Activated CD4-positive, alpha-beta T cell treated with anti-CD3 and anti-CD28 coated beads, Interleukin-2, amount 10 ng/mL, durations not matched to agents 24 days and 14 days (primary cell): ENCODE measurements around the gene AP1M1. TPM values are rescaled to one million over a fixed set of nuclear protein-coding genes. Genes with fewer than 3 reads are reported as not detected.

Source experiments
- DNase-seq: peaks from one replicate; pipeline ENCODE4 v3.0.0; 2022
- H3K27ac Mint-ChIP-seq: one replicate; pipeline ENCODE4 v1.8.0; 2022; ENCODE audit warnings: mild to moderate bottlenecking, mixed read lengths
- H3K27me3 Mint-ChIP-seq: one replicate; pipeline ENCODE4 v1.8.0; 2022; ENCODE audit warnings: mixed read lengths
- H3K36me3 Mint-ChIP-seq: one replicate; pipeline ENCODE4 v1.8.0; 2022; ENCODE audit warnings: low read depth, mild to moderate bottlenecking, mixed read lengths
- H3K4me1 Mint-ChIP-seq: one replicate; pipeline ENCODE4 v1.8.0; 2021; ENCODE audit warnings: mixed read lengths
- H3K4me3 Mint-ChIP-seq: one replicate; pipeline ENCODE4 v1.8.0; 2022; ENCODE audit warnings: mild to moderate bottlenecking, moderate library complexity, mixed read lengths
- H3K9me3 Mint-ChIP-seq: one replicate; pipeline ENCODE4 v1.8.0; 2021; ENCODE audit warnings: mixed read lengths
- intact Hi-C: fragments of 100-400 bp; cut with micrococcal nuclease; formaldehyde crosslinking; loops from one replicate; pipeline ENCODE4 v1.15.1; 2023
- total RNA-seq: library from RNA; stranded (reverse); gene quantifications from 2 replicates; pipeline ENCODE4 v1.2.3, GENCODE V29; 2022

AP1M1 gene
- total RNA-seq, 1 donor from 2014 or later = 111 TPM

DNA sequence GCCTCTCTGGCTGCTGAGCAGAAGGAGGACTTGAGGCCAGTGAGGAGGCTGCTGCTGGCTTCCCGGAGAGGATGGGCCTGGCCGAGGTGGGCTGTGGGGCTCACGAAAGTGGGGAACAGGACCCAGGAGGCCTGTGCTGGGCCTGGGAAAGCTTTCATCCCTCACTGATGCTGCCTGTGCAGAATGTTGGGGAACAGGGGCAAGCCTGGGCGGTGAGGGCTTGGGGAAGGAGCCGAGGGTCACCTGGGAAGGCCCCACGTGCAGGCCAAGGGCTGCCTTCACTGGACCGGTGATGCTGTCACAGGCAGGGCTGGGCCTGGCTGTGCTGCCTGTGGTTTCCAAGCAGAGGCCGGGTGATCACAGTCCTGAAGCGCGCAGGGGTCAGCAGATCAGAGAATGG lies 9.4 kb downstream of the AP1M1 start:
- H3K27ac Mint-ChIP-seq = no peak overlapping the region
- DNase-seq = no peak
- H3K4me1 Mint-ChIP-seq = peaks cover 32% of the 10 kb centered on the region
- peaks cover 65% of the 10 kb centered on the region for H3K36me3 Mint-ChIP-seq
- H3K4me3 Mint-ChIP-seq = no peak overlapping the region
- no peaks in the 10 kb centered on the region for H3K27me3 Mint-ChIP-seq
- intact Hi-C loops = no loop called here
- no peaks in the 10 kb centered on the region for H3K9me3 Mint-ChIP-seq

DNA sequence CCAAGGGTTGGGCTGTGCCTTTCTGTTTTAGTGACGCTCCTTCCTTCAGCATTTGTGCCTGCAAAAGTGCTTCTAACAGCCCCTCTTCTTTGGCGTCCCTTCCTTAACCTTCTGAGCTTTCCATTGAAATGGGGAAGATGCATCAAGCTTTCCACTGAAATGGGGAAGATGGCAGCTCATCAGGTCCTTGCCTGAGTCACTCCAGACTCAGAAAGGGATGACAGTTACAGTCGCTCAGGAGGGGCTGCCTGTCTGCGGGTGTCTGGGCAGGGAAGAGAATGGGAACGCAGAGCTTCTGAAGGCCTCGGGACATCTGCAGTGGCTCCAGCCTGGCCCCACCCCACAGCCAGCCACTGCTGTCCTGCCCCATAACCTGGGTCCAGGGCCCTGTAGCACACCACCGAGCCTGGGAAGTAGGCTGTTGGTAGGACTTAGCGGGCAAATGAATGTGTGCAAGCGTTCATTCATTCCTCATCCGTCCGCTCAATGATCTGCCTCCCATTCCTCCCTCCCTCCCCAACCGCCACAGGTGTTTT lies 9.8 kb downstream of the AP1M1 start:
- Mint-ChIP-seq H3K27me3 (no peaks in the 10 kb centered on the region), H3K9me3 (no peaks in the 10 kb centered on the region), H3K4me3 (no peak overlapping the region), H3K27ac (peak overlapping the region; percentile 75), H3K36me3 (peaks cover 66% of the 10 kb centered on the region), H3K4me1 (peaks cover 33% of the 10 kb centered on the region)
- DNase-seq = no peak
- intact Hi-C loops = no loop called here

DNA sequence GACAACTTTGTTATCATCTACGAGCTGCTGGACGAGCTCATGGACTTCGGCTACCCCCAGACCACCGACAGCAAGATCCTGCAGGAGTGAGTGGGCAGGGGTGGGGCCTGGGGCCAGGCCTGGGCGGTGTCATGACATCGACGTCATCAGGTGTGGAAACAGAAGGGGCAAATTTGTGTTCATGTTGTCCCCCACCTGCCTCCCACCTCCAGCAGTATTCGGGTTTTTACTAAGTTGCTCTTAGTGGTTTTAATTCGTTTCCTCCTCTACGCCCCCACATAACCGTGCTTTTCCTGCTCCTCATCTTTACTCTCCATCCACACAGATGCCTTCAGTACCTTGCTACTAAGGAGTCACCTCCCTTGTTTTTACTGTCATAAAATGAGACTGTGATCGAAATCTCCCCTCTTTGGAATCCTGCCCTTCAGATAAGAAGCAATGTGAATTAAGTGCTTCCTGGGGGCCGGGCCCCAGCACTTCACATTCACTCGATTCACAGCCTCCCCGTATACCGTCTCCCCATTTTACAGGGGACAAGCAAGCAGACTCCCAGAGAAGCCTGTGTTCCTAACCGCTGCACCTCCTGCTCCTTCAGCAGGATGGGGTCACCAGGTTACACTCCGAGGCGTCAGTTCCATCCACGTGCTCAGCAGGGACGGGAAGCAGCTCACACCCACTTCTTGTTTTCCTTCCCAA lies 10.5 kb downstream of the AP1M1 start:
- intact Hi-C loops = no loop called here
- no peaks in the 10 kb centered on the region for H3K27me3 Mint-ChIP-seq
- DNase-seq = no peak
- H3K4me1 Mint-ChIP-seq = peaks cover 35% of the 10 kb centered on the region
- no peaks in the 10 kb centered on the region for H3K9me3 Mint-ChIP-seq
- H3K4me3 Mint-ChIP-seq = peak overlapping the region; percentile 15
- peaks cover 67% of the 10 kb centered on the region for H3K36me3 Mint-ChIP-seq
- peak overlapping the region; percentile 75 for H3K27ac Mint-ChIP-seq

DNA sequence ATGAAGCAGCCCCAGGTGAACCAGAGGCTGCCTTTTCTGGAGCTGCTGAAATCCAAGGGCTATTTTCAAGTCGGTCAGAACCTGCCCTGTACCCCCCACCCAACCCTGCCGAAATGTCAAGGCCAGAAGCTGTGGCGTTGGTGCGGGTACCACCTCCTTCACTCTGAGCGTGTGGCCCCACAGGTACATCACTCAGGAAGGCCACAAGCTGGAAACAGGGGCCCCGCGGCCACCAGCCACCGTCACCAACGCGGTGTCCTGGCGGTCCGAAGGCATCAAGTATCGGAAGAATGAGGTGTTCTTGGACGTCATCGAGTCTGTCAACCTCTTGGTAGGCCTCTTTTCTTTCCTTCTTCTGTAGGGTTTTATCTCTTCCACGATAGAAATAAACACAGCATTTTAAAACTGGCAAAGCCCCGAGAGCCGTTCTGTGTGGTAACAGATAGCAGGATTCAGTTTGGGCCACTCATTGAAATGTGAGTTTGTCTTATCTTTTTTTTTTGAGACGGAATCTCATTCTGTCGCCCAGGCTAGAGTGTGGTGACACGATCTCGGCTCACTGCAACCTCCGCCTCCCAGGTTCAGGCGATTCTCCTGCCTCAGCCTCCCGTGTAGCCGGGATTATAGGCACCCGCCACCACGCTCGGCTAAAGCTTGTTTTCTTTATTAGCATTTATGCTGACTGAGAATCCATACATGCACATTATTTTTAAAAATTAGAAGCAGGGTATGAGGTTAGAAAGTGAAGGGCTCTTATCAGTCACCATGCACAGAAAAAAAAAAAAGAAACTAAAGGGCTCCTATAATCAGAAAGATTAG lies 11.3 kb downstream of the AP1M1 start:
- peaks cover 31% of the 10 kb centered on the region for H3K4me1 Mint-ChIP-seq
- no peaks in the 10 kb centered on the region for H3K27me3 Mint-ChIP-seq
- no peak overlapping the region for H3K4me3 Mint-ChIP-seq
- H3K9me3 Mint-ChIP-seq = no peaks in the 10 kb centered on the region
- intact Hi-C loops = no loop called here
- H3K27ac Mint-ChIP-seq = no peak overlapping the region
- DNase-seq = no peak
- H3K36me3 Mint-ChIP-seq = peaks cover 66% of the 10 kb centered on the region

DNA sequence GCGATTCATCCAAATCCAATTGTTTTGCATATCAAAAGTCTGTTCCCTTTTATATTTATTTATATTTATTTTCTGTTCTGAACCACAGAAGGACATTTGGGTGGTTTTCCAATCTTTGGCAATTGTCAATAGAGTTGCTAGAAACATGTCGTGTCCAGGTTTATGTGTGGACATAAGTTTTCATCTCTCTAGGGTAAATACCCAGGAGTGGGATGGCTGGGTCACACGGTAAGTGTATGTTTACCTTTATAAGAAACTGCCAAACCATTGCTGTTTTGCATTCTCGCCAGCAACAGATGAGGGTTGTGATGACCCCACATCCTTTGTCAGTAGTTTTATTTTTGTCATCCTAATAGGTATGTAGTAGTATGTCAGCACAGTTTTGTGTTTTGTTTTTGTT lies 12.5 kb downstream of the AP1M1 start:
- intact Hi-C loops = no loop called here
- Mint-ChIP-seq H3K9me3 (no peaks in the 10 kb centered on the region), H3K36me3 (peaks cover 71% of the 10 kb centered on the region), H3K4me3 (no peak overlapping the region), H3K27me3 (no peaks in the 10 kb centered on the region), H3K27ac (no peak overlapping the region), H3K4me1 (peaks cover 31% of the 10 kb centered on the region)
- DNase-seq = no peak

DNA sequence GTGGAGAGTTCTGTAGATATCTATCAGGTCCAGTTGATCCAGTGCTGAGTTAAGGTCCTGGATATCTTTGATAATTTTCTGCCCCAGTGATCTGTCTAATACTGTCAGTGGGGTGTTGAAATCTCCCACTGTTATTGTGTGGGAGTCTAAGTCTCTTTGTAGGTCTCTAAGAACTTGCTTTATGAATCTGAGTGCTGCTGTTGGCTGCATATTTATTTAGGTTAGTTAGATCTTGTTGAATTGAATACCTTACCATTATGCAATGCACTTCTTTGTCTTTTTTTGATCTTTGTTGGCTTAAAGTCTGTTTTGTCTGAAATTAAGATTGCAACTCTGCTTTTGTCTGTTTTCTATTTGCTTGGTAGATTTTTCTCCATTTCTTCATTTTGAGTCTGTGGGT lies 15.4 kb downstream of the AP1M1 start:
- Mint-ChIP-seq H3K4me3 (no peak overlapping the region), H3K36me3 (peaks cover 87% of the 10 kb centered on the region)
- DNase-seq = no peak

DNA sequence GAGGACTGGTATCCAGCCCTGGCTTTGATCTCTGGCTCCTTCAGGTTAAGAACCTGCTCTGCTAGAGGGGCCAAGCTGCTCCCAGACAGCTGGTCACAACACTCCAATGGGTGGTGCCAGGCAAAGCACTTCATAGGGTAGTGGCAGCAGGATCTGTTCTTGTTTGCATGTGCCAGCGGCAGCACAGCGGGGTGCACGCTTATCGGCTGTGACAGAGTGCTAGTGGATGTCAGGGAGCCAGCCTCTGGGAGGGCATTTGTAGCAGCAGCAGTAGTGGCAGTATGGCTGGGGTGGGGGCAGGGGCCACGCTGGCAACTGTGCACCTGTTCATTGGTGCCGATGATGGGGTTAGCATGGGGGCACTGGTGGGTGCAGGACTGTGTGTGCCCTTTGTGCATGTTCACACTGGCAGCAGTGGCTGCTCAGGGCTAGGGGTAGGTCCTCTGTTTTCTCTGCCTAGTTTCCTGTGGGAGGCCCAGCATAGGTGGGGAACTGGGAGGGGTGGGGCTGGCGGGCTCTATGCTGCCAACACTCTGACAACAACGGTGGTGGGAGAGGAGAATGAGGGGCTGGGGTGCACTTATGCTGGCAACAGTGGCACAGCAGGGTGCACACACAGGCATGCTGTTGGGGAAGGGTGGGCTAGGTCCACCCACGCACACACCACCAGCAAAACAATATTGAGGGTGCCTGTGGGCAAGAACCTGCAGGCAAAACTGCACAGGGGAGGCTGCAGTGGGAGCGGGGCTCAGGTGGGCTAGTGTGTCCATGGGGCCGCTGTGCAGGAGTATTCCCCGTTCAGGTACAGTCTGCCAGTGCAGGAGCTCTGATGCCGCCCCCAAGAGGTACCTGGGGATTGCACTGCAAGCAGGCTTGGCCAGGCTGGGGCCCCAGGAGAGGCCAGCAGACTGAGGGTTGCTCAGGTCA lies 19.3 kb downstream of the AP1M1 start:
- no peak for DNase-seq
- Mint-ChIP-seq H3K36me3 (peaks cover 87% of the 10 kb centered on the region), H3K27ac (peak overlapping the region; percentile 49), H3K4me3 (peak overlapping the region; percentile 7), H3K9me3 (peaks cover 4% of the 10 kb centered on the region), H3K4me1 (peaks cover 32% of the 10 kb centered on the region), H3K27me3 (no peaks in the 10 kb centered on the region)
- intact Hi-C loops = no loop called here

More for the DNA sequence above, 15.4 kb downstream of the AP1M1 start:
- Mint-ChIP-seq H3K27ac (no peak overlapping the region), H3K27me3 (no peaks in the 10 kb centered on the region), H3K4me1 (peaks cover 31% of the 10 kb centered on the region), H3K9me3 (no peaks in the 10 kb centered on the region)
- intact Hi-C loops = no loop called here

DNA sequence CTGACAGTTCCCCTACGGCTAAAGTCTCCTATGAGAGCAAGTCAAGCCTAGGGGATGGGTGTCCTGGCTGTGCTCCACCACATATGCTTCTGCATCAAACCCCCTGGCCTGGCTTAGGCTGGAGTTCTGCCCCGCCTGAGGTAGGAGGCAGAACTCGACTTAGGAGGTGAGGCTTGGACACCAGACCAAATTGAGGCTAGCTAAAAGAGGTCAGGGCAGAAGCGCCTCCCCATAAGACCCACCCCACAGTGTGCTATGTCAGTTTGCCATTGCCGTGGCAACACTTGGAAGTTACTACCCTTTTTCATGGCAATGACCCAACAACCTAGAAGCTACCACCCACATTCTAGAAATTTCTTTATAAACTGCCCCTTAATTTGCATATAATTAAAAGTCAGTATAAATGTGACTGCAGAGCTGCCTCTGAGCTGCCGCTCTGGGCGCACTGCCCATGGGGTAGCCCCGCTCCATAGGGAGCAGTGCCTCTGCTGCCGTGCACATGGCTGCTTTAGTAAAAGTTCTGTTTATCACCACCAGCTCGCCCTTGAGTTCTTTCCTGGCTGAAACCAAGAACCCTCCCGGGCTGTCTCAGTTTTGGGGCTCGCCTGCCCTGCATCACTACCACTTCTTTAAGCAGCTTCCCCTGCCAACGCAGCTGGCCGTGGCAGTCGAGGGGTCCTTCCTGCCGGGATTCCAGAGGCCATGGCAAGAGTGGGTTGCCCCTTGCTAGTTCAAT lies 20.2 kb downstream of the AP1M1 start:
- DNase-seq = no peak
- Mint-ChIP-seq H3K27ac (no peak overlapping the region), H3K36me3 (peaks cover 85% of the 10 kb centered on the region), H3K4me1 (peaks cover 23% of the 10 kb centered on the region), H3K27me3 (no peaks in the 10 kb centered on the region), H3K4me3 (no peak overlapping the region), H3K9me3 (peaks cover 9% of the 10 kb centered on the region)
- intact Hi-C loops = no loop called here

DNA sequence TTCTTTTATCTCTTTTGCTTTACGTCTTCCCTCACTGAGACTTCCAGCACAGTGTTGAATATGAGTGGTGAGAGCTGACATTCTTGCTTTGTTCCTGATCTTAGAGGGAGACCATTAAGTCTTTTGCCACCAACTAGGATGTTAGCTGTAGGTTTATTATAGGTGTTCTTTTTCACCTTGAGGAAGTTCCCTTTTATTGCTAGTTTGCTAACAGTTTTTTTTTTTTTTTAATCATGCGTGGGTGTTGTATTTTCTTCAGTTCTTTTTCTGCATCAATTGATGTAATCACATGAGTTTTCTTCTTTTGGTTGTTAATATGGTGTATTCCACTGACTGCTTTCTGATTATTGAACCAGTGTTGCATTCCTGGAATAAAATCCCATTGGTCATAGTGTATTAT lies 21.1 kb downstream of the AP1M1 start:
- DNase-seq = no peak
- H3K4me3 Mint-ChIP-seq = no peak overlapping the region
- H3K4me1 Mint-ChIP-seq = peaks cover 20% of the 10 kb centered on the region
- no peaks in the 10 kb centered on the region for H3K27me3 Mint-ChIP-seq
- peaks cover 9% of the 10 kb centered on the region for H3K9me3 Mint-ChIP-seq
- peaks cover 83% of the 10 kb centered on the region for H3K36me3 Mint-ChIP-seq
- H3K27ac Mint-ChIP-seq = peak overlapping the region; percentile 54
- intact Hi-C loops = no loop called here

DNA sequence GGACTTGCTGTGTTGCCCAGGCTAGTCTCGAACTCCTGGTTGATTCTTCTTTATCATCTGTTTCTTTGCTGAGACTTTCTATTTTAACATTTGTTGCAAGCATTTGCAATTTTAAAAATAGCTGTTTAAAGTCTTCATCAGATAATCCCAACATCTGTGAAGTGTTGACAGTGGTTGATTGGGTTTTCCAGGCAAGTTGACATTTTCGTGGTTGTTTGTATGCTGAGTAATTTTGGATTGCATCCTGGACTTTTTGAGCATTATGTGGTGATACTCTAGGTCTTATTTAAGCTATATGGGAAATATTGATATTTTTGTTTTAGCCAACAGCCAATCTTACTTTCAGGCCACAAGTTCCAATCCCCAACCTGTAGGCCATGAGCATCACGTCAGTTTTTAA lies 25.1 kb downstream of the AP1M1 start:
- Mint-ChIP-seq H3K27ac (no peak overlapping the region), H3K36me3 (peaks cover 66% of the 10 kb centered on the region), H3K4me1 (peaks cover 8% of the 10 kb centered on the region), H3K27me3 (no peaks in the 10 kb centered on the region), H3K4me3 (no peak overlapping the region), H3K9me3 (peaks cover 9% of the 10 kb centered on the region)
- intact Hi-C loops = no loop called here
- no peak for DNase-seq

DNA sequence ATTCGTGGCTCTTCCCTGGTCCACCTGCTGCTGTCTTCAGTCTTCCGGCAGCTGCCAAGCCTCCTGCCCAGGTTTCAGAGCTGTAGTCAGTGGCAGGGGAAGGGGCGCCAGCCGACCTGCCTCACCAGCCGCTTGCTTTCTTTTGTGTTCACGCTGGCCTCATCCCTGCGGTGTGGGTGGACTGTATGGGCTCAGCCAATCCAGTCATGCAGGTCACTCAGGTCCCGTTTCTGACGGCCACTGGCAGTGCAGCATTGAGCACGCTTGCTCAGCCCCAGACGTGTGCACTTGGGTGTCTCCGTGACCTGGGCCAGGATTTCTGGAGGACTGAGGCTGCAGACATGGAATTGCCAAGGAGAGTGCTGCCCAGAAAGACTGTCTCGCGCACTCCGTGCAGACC lies 26.0 kb downstream of the AP1M1 start:
- no peaks in the 10 kb centered on the region for H3K27me3 Mint-ChIP-seq
- peaks cover 63% of the 10 kb centered on the region for H3K36me3 Mint-ChIP-seq
- H3K27ac Mint-ChIP-seq = no peak overlapping the region
- peaks cover 9% of the 10 kb centered on the region for H3K9me3 Mint-ChIP-seq
- DNase-seq = no peak
- H3K4me1 Mint-ChIP-seq = peaks cover 4% of the 10 kb centered on the region
- no peak overlapping the region for H3K4me3 Mint-ChIP-seq
- intact Hi-C loops = no loop called here

DNA sequence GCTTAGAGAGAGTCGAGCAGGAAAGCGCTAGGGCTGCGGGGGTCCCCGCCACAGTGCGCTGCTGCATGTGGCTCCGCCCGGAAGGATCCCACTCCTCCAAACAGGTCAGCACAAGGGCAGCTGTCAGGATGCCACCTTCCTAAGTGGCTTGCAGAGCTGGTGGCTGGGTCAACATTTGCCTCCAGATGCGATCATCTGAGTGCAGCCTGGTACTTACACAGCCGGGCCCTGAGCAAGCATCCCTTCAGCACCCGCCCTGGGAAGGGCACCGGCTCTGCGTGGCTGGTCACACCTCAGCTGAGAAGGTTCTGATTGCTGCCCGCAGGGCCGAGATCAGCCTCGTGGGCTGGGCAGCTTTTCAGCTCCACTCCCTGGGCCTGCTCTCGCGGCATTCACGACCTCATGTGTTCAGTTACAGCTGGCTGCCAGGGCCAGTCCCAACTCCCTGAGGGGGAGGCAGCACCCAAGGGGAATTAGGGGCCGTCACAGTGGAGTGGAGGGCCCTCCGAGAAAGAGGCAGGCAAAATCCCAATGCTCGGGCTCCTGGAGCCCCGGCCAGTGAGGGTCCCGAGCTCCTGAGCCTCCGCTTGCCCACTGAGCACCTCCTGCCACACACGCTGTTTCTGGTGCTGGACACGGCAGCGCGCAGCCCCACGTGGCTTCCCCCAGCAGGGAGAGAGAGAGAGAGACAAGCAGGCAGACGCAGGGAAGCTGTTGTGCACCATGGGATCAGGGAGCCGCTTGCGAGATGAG lies 26.8 kb downstream of the AP1M1 start:
- peaks cover 9% of the 10 kb centered on the region for H3K9me3 Mint-ChIP-seq
- no peak for DNase-seq
- H3K27me3 Mint-ChIP-seq = no peaks in the 10 kb centered on the region
- no peak overlapping the region for H3K27ac Mint-ChIP-seq
- H3K4me3 Mint-ChIP-seq = no peak overlapping the region
- H3K36me3 Mint-ChIP-seq = peaks cover 60% of the 10 kb centered on the region
- intact Hi-C loops = no loop called here
- no peaks in the 10 kb centered on the region for H3K4me1 Mint-ChIP-seq
